K562 (cell line): ENCODE data around the gene NENF. TPM values are rescaled to one million over a fixed set of nuclear protein-coding genes. Genes with fewer than 3 reads are reported as not detected.
"Not testable (repeated sequence)": the region's sequence is repeated elsewhere in the genome, so short reads cannot be mapped to it uniquely, and the experiment has no call there.

Experiments used
- ATAC-seq: fragments of 200-7000 bp; cut with Tn5 transposase; 3 replicates; pipeline ENCODE4 v1.9.1; 2020; ENCODE audit warnings: moderate library complexity
- BruUV-seq: library from RNA; stranded (reverse); fragments of 400-500 nt; replicated peaks from 2 replicates; lab custom pipeline; 2021; lab: Mats Ljungman, UMichigan
- CTCF ChIA-PET: fragments of 300-600 bp; formaldehyde crosslinking; extraction: SDS; loops from one replicate; lab custom pipeline; 2021; ENCODE audit warnings: low intra/inter-chr PET ratio; lab: Yijun Ruan, JAX
- POLR2A ChIA-PET: fragments of 300-600, 350-650 bp; sonication (Branson Sonifier 250); formaldehyde crosslinking; extraction: SDS; loops from one replicate; lab custom pipeline; 2021; ENCODE audit warnings: antibody characterized with exemption, inconsistent platforms; lab: Yijun Ruan, JAX
- DNase-seq, 4 experiments: peaks; one replicate each; pipeline versions ENCODE4 v3.0.0 to v3.0.0-alpha.2; 2011 to 2018; ENCODE audit warnings: low spot score in 3 of 4, mixed read lengths in 3 of 4; ENCODE audit errors: extremely low read depth in 1 of 4
- FAIRE-seq: peaks from 2 replicates; lab custom pipeline; 2011; peaks lifted over from hg19 to GRCh38; lab: Jason Lieb, UNC
- H2AFZ ChIP-seq: 2 replicates; pipeline ENCODE4 v1.6.0; 2011; ENCODE audit warnings: low read depth, low read length, control low read depth, inconsistent platforms
- H3K27ac ChIP-seq: fragments of 200-600 bp; 3 replicates; pipeline ENCODE4 v1.8.0; 2011; ENCODE audit warnings: low read depth, mild to moderate bottlenecking, control low read depth, inconsistent platforms, low read length, moderate library complexity, mixed read lengths; ENCODE audit errors: extremely low read depth
- H3K27me3 ChIP-seq, 2 experiments: fragments of 300-600 bp in 1 of 2; 2 replicates in 1 of 2; 3 replicates in 1 of 2; pipeline versions ENCODE4 v1.6.0 to v1.8.0; 2011; ENCODE audit warnings: inconsistent platforms in 2 of 2, low read length in 2 of 2, mild to moderate bottlenecking in 1 of 2, mixed read lengths in 1 of 2, moderate library complexity in 1 of 2; ENCODE audit not compliant: control insufficient read depth in 2 of 2, insufficient read depth in 2 of 2
- H3K36me3 ChIP-seq: fragments of 300-600 bp; 3 replicates; pipeline ENCODE4 v1.8.0; 2011; ENCODE audit warnings: mild to moderate bottlenecking, low read length, inconsistent platforms; ENCODE audit not compliant: control insufficient read depth, insufficient read depth
- H3K4me1 ChIP-seq, 2 experiments: fragments of 200-600 bp in 1 of 2; replicated peaks in 1 of 2; 2 replicates in 1 of 2; 3 replicates in 1 of 2; pipeline versions ENCODE4 v1.5.1 to v1.8.0; 2011; ENCODE audit warnings: inconsistent platforms in 2 of 2, low read length in 2 of 2, mild to moderate bottlenecking in 1 of 2, mixed read lengths in 1 of 2, moderate library complexity in 1 of 2; ENCODE audit not compliant: control insufficient read depth in 2 of 2, insufficient read depth in 2 of 2
- H3K4me2 ChIP-seq: 2 replicates; pipeline ENCODE4 v1.6.1; 2011; ENCODE audit warnings: low read length, control low read depth, inconsistent platforms, mixed read lengths; ENCODE audit not compliant: insufficient read depth
- H3K4me3 ChIP-seq: fragments of 200-600 bp; sonication (generic), shearing (Covaris generic); 2 replicates; pipeline ENCODE4 v1.5.1; 2016; ENCODE audit warnings: control low read depth, inconsistent platforms
- H3K79me2 ChIP-seq: fragments of 200-600 bp; 3 replicates; pipeline ENCODE4 v1.8.0; 2011; ENCODE audit warnings: low read length, inconsistent platforms; ENCODE audit not compliant: control insufficient read depth, insufficient read depth
- H3K9ac ChIP-seq, 2 experiments: 2 replicates each; pipeline versions ENCODE4 v1.6.0 to v1.6.1; 2011; ENCODE audit warnings: low read depth in 2 of 2, low read length in 2 of 2, control low read depth in 1 of 2, inconsistent platforms in 1 of 2, mild to moderate bottlenecking in 1 of 2, mixed read lengths in 1 of 2; ENCODE audit not compliant: insufficient read depth in 1 of 2
- H3K9me1 ChIP-seq: one replicate; pipeline ENCODE4 v1.6.0; 2011; ENCODE audit warnings: inconsistent platforms, mild to moderate bottlenecking, low read length, moderate library complexity; ENCODE audit not compliant: control insufficient read depth, insufficient read depth
- H3K9me3 ChIP-seq: replicated peaks from 2 replicates; pipeline ENCODE4 v1.5.1; 2011; ENCODE audit warnings: low read depth, low read length, inconsistent platforms; ENCODE audit not compliant: control insufficient read depth, insufficient read depth
- H4K20me1 ChIP-seq: replicated peaks from 2 replicates; pipeline ENCODE4 v1.6.1; 2011; ENCODE audit warnings: low read length, inconsistent platforms, mixed read lengths; ENCODE audit not compliant: control insufficient read depth, insufficient read depth
- C11orf30 ChIP-seq: fragments of 450-650 bp; IDR thresholded peaks from 2 replicates; pipeline ENCODE4 v1.6.1; 2016; ENCODE audit warnings: low read depth, mild to moderate bottlenecking
- CHCHD3 ChIP-seq: fragments of 250-450 bp; sonication (Bioruptor Pico); IDR thresholded peaks from 2 replicates; pipeline ENCODE4 v2.1.2; 2022; ENCODE audit warnings: mild to moderate bottlenecking
- GMEB1 ChIP-seq: fragments of 250-450 bp; sonication (Bioruptor Pico); IDR thresholded peaks from 2 replicates; pipeline ENCODE4 v1.4.0; 2020; ENCODE audit warnings: mild to moderate bottlenecking
- HDAC1 ChIP-seq, 2 experiments: fragments of 450-650 bp; IDR thresholded peaks; 2 replicates each; pipeline ENCODE4 v1.6.1; 2016 to 2017; ENCODE audit warnings: inconsistent platforms in 1 of 2, mild to moderate bottlenecking in 1 of 2, moderate library complexity in 1 of 2
- HMGN3 ChIP-seq: IDR thresholded peaks from 2 replicates; pipeline ENCODE4 v1.6.1; 2011; ENCODE audit warnings: borderline replicate concordance, low read depth, mild to moderate bottlenecking, mixed read lengths, low read length; ENCODE audit not compliant: insufficient read length; ENCODE audit errors: extremely low read depth
- ILF3 ChIP-seq: fragments of 450-650 bp; IDR thresholded peaks from 2 replicates; pipeline ENCODE4 v1.6.1; 2018; ENCODE audit warnings: antibody characterized with exemption, mild to moderate bottlenecking, moderate library complexity, borderline replicate concordance
- KLF10 ChIP-seq: fragments of 250-450 bp; sonication (Bioruptor Pico); IDR thresholded peaks from 2 replicates; pipeline ENCODE4 v1.6.1; 2021; ENCODE audit warnings: matching md5 sums
- MECOM ChIP-seq: fragments of 250-450 bp; sonication (Bioruptor Pico); IDR thresholded peaks from 2 replicates; pipeline ENCODE4 v1.8.0; 2022; ENCODE audit warnings: inconsistent platforms
- MEF2D ChIP-seq: conservative IDR thresholded peaks from 2 replicates; pipeline ENCODE4 v1.6.1; 2016; ENCODE audit warnings: low read depth, missing genetic modification characterization, missing compliant biosample characterization
- PHB ChIP-seq: fragments of 250-450 bp; sonication (Bioruptor Pico); IDR thresholded peaks from 2 replicates; pipeline ENCODE4 v1.5.0; 2021
- POLR2G ChIP-seq: fragments of 200-400 bp; formaldehyde crosslinking; IDR thresholded peaks from 2 replicates; pipeline ENCODE4 v1.6.1; 2017; ENCODE audit warnings: low read depth, mild to moderate bottlenecking, antibody characterized with exemption, low read length, moderate library complexity
- TRIM28 ChIP-seq: fragments of 450-650 bp; IDR thresholded peaks from 2 replicates; pipeline ENCODE4 v1.6.1; 2017
- ZNF316 ChIP-seq: fragments of 450-650 bp; IDR thresholded peaks from 2 replicates; pipeline ENCODE4 v1.6.1; 2016
- ZNF583 ChIP-seq: fragments of 250-450 bp; sonication (Bioruptor Pico); IDR thresholded peaks from 2 replicates; pipeline ENCODE4 v1.4.0; 2020
- ZNF589 ChIP-seq: fragments of 200-800 bp; sonication (Bioruptor generic); IDR thresholded peaks from 2 replicates; pipeline ENCODE4 v1.6.1; 2016; ENCODE audit warnings: low read depth, missing genetic modification characterization, missing compliant biosample characterization
- WGBS: fragments of 100-300 bp; shearing (Covaris generic); methylation state at CpG from one replicate; pipeline ENCODE4 v1.1.6; 2016; ENCODE audit warnings: low coverage, mixed read lengths; ENCODE audit not compliant: insufficient coverage; ENCODE audit errors: missing lambda C conversion rate; 5-methylcytosine and 5-hydroxymethylcytosine counted together
- in situ Hi-C: fragments of 300-500 bp; cut with MboI; formaldehyde crosslinking; loops from 4 replicates; pipeline ENCODE4 v1.15.0; 2018; ENCODE audit warnings: inconsistent platforms, mixed read lengths
- intact Hi-C: fragments of 100-400 bp; cut with micrococcal nuclease; formaldehyde crosslinking; loops from 2 replicates; pipeline ENCODE4 v1.14.2; 2022
- polyA plus RNA-seq, 8 experiments: library from polyadenylated mRNA; depleted of rRNA in 4 of 8; stranded (reverse) in 5 of 8; unstranded in 3 of 8; fragments of >200 nt; fragmentation: Nextera tagmentation in 2 of 8; fragmentation: Illumina TruSeq in 1 of 8; extraction: Ambion mirVana in 2 of 8; extraction: Trizol in 1 of 8; gene quantifications; 2 replicates each; pipeline versions ENCODE4 v1.2.1 to v1.2.3, GENCODE V29; 2011 to 2014; ENCODE audit warnings: inconsistent platforms in 1 of 8, missing spikeins in 1 of 8
- total RNA-seq, 7 experiments: library from RNA; depleted of rRNA in 6 of 7; stranded (reverse); fragments of >200 nt in 6 of 7; fragmentation: Illumina TruSeq in 2 of 7; extraction: Trizol in 2 of 7; gene quantifications; 2 replicates each; pipeline versions ENCODE4 v1.2.1 to v1.2.3, GENCODE V29; 2011 to 2021; ENCODE audit warnings: low replicate concordance in 1 of 7

Gene NENF
- total and polyA plus RNA-seq, 9 of the 15 experiments (the other 6 are each of a cell fraction or from before 2014, with no cell fraction given), result 6.1 to 100 (median 72.8) TPM

GRCh38 chr1:212480711-212481437 is 48.2 kb downstream of the NENF start:
- BruUV-seq, FAIRE-seq, H3K9me1 ChIP-seq, H3K27ac ChIP-seq, H3K36me3 ChIP-seq, intact Hi-C loops, H3K9ac ChIP-seq, H4K20me1 ChIP-seq, DNase-seq, H3K9me3 ChIP-seq, in situ Hi-C loops, H3K4me3 ChIP-seq, H2AFZ ChIP-seq, H3K79me2 ChIP-seq, H3K4me2 ChIP-seq, ATAC-seq: not testable (repeated sequence)
- WGBS, result 19% methylated on average over 11 of the region's 11 CpGs
- H3K27me3 ChIP-seq, result peaks cover 15 to 47% of the 10 kb centered on the region in 2 experiments; a peak in 4 of 5 replicates
- ChIA-PET POLR2A (interaction anchor here (0.6 to 1.7 kb wide), 5 partner anchors 12 to 127 kb away, joined by 3 to 5 read pairs (median 3); partner anchors contain the start of gene ATF3), CTCF (interaction anchor here (0.9 kb wide), 1 partner anchor 25 kb away, joined by 3 read pairs; no protein-coding TSS in a partner anchor)
- peaks cover 7 to 22% of the 10 kb centered on the region in 2 experiments for H3K4me1 ChIP-seq

- H3K4me1 ChIP-seq, result peaks cover 9 to 27% of the 10 kb centered on the region in 2 experiments
- intact Hi-C loops, result no loop called here
- H3K4me3 ChIP-seq, result no peak overlapping the region
- no TSS peak for BruUV-seq
- DNase-seq (no peak), FAIRE-seq (no peak), ATAC-seq (no peak)
- H3K36me3 ChIP-seq, result no peaks in the 10 kb centered on the region
- H2AFZ ChIP-seq, result no peak overlapping the region
- in situ Hi-C loops, result no loop called here
- H3K9me3 ChIP-seq, result no peaks in the 10 kb centered on the region
- no peaks in the 10 kb centered on the region for H3K79me2 ChIP-seq
- WGBS, result 7% methylated on average over 2 of the region's 2 CpGs
- H3K4me2 ChIP-seq, result no peak overlapping the region
- POLR2A ChIA-PET, result interaction anchor here (0.6 to 1.7 kb wide), 4 partner anchors 12 to 127 kb away, joined by 3 to 5 read pairs (median 3); partner anchors contain the start of gene ATF3
- CTCF ChIA-PET, result interaction anchor here (0.9 kb wide), 1 partner anchor 24 kb away, joined by 3 read pairs; no protein-coding TSS in a partner anchor
- H3K27ac ChIP-seq, result no peak overlapping the region
- peaks cover 15 to 47% of the 10 kb centered on the region in 2 experiments; a peak in 4 of 5 replicates for H3K27me3 ChIP-seq
- no peaks in the 10 kb centered on the region for H3K9me1 ChIP-seq
- H4K20me1 ChIP-seq, result no peaks in the 10 kb centered on the region
- H3K9ac ChIP-seq, result no peak overlapping the region
- TF ChIP-seq ZNF316, result peak; percentile 66; the same call in 1 of the 2 replicates
- no peak for TF ChIP-seq HMGN3
- TF ChIP-seq C11orf30, result peak; percentile 66; the same call in 1 of the 2 replicates
- TF ChIP-seq POLR2G, result no peak
- TF ChIP-seq TRIM28, result no peak
- no peak for TF ChIP-seq GMEB1 (CRISPR knock-in tag)
- no peak for TF ChIP-seq MECOM (CRISPR knock-in tag)
- TF ChIP-seq ZNF583 (CRISPR knock-in tag), result no peak
- no peak for TF ChIP-seq KLF10 (CRISPR knock-in tag)
- no peak for TF ChIP-seq ZNF589
- TF ChIP-seq HDAC1 (IDR thresholded peaks at IDR 0.05), result no peak
- TF ChIP-seq MEF2D (tag), result no peak
- no peak for TF ChIP-seq PHB (CRISPR knock-in tag)
- no peak for TF ChIP-seq CHCHD3
- TF ChIP-seq ILF3, result no peak
Observed at GRCh38 chr1:212481438-212481767, 48.7 kb downstream of the NENF start.
